NT2/D1 (cell line): ENCODE measurements around the gene ATG4C.

Source experiments
- DNase-seq: peaks from one replicate; pipeline ENCODE4 v3.0.0-alpha.2; 2011; ENCODE audit warnings: low read depth, low spot score
- H3K27me3 ChIP-seq: 2 replicates; pipeline ENCODE4 v1.6.0; 2011; ENCODE audit warnings: mild to moderate bottlenecking; ENCODE audit not compliant: insufficient read length, insufficient read depth
- H3K36me3 ChIP-seq: 2 replicates; pipeline ENCODE4 v1.6.1; 2011; ENCODE audit warnings: mild to moderate bottlenecking, low read length, mixed read lengths; ENCODE audit not compliant: insufficient read depth, insufficient read length
- H3K4me1 ChIP-seq: 2 replicates; pipeline ENCODE4 v1.5.1; 2011; ENCODE audit not compliant: insufficient read depth, insufficient read length
- H3K4me3 ChIP-seq: 2 replicates; pipeline ENCODE4 v1.5.1; 2011; ENCODE audit warnings: low read depth; ENCODE audit not compliant: insufficient read length
- H3K9ac ChIP-seq: 2 replicates; pipeline ENCODE4 v1.6.0; 2011; ENCODE audit warnings: low read depth; ENCODE audit not compliant: insufficient read length
- H3K9me3 ChIP-seq: 2 replicates; pipeline ENCODE4 v1.5.1; 2011; ENCODE audit warnings: mild to moderate bottlenecking, low read length; ENCODE audit not compliant: insufficient read depth
- SUZ12 ChIP-seq: IDR thresholded peaks from 2 replicates; pipeline ENCODE4 v1.6.1; 2011; ENCODE audit not compliant: insufficient read length, insufficient read depth; ENCODE audit errors: extremely low read depth
- YY1 ChIP-seq: IDR thresholded peaks from 2 replicates; pipeline ENCODE4 v1.6.1; 2011; ENCODE audit not compliant: insufficient read length, insufficient read depth
- ZNF274 ChIP-seq: IDR thresholded peaks from 2 replicates; pipeline ENCODE4 v1.6.1; 2011; ENCODE audit warnings: mild to moderate bottlenecking, low read depth, low read length

The ATG4C gene

DNA sequence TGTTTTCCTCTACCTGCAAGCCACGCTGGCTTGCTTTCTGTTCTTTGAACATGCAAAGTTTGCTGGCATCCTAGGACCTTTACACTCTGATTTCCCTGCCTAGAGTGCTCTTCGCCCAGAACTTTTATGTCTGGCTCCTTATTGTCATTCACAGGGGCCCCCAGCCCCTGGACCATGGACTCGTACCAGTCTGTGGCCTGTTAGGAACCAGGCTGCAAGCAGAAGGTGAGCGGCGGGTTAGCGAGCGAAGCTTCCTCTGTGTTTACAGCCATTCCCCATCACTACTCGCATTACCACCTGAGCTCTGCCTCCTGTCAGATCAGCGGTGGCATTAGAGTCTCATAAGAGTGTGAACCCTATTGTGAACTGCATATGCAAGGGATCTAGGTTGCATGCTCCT is 73.0 kb downstream of the ATG4C start:
- no peak for TF ChIP-seq ZNF274
- TF ChIP-seq YY1, result no peak
- no peak for TF ChIP-seq SUZ12
- Histone ChIP-seq H3K27me3 (no peaks in the 10 kb centered on the region), H3K4me3 (no peak overlapping the region)

GRCh38 chr1:62869217-62869754 is 85.4 kb downstream of the ATG4C start:
- Histone ChIP-seq H3K9ac (no peak overlapping the region), H3K4me3 (no peak overlapping the region), H3K4me1 (no peaks in the 10 kb centered on the region), H3K36me3 (no peaks in the 10 kb centered on the region), H3K27me3 (no peaks in the 10 kb centered on the region), H3K9me3 (no peaks in the 10 kb centered on the region)
- no peak for TF ChIP-seq SUZ12
- TF ChIP-seq ZNF274, result no peak
- no peak for TF ChIP-seq YY1
- no peak for DNase-seq

More for the DNA sequence above, 73.0 kb downstream of the ATG4C start:
- DNase-seq, result no peak
- Histone ChIP-seq H3K9me3 (no peaks in the 10 kb centered on the region), H3K9ac (no peak overlapping the region), H3K4me1 (no peaks in the 10 kb centered on the region), H3K36me3 (peaks cover 4% of the 10 kb centered on the region)

DNA sequence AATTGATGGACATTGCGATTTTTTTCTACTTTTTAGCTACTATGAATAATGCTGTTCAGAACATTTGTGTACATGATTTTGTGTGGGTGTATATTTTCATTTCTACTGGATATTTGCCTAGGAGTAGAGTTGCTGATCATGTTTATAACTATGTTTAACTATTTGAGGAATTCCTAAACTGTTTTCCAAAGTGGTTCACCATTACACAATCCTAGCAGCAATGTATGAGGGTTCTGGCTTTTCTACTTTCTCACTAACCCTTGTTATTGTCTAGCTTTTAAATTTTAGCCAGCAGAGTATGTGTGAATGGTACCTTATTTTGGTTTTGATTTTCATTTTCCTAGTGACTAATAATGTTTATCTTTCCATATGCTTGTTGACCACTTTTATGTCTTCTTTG is 86.2 kb downstream of the ATG4C start:
- no peaks in the 10 kb centered on the region for H3K9me3 ChIP-seq
- H3K4me3 ChIP-seq, result no peak overlapping the region
- no peaks in the 10 kb centered on the region for H3K27me3 ChIP-seq
- no peaks in the 10 kb centered on the region for H3K4me1 ChIP-seq
- TF ChIP-seq SUZ12 (no peak), YY1 (no peak), ZNF274 (no peak)
- no peak for DNase-seq
- no peak overlapping the region for H3K9ac ChIP-seq
- H3K36me3 ChIP-seq, result no peaks in the 10 kb centered on the region

GRCh38 chr1:62875676-62876075 is 91.7 kb downstream of the ATG4C start:
- Histone ChIP-seq H3K9ac (no peak overlapping the region), H3K4me3 (no peak overlapping the region), H3K4me1 (no peaks in the 10 kb centered on the region), H3K9me3 (peaks cover 17% of the 10 kb centered on the region), H3K27me3 (no peaks in the 10 kb centered on the region), H3K36me3 (no peaks in the 10 kb centered on the region)
- DNase-seq, result no peak
- TF ChIP-seq ZNF274, result no peak
- TF ChIP-seq YY1, result no peak
- no peak for TF ChIP-seq SUZ12

DNA sequence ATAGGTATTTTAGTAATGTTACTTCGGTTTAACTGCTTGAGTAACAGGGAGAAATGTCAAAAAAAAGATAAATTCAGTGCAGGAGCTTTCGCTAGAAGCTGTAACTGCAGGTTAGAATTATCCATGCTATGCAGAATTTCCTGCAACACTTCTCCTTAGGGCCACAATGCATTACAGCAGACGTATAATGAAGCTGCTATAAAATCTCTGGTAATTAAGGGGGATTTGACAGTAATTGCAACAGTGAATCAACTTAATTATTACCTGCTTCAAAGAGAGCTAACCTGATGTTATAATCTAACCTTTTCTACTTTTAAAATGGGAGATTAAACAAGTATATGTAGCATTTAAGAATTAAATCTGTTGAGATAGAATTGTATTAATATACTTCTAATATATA is 92.6 kb downstream of the ATG4C start:
- no peak overlapping the region for H3K4me3 ChIP-seq
- no peak overlapping the region for H3K9ac ChIP-seq

DNA sequence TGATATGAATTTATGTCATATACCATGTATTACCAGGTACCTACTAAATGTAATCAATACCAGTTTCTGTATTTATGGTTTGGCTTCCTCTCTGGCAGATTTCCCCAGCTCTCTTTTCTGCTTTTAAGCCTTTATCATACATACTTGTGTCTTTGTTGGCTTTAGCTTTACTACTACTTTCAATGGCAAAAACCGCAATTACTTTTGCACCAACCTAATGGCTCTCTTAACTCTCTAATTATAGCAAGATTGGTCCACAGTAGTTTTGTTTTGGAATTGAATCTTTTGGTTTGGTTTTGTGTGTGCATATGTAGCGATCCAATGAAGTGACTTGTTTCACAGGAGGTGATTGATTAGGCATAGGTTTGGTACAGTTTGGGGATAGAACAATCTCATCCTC is 93.6 kb downstream of the ATG4C start:
- H3K27me3 ChIP-seq, result no peaks in the 10 kb centered on the region
- no peaks in the 10 kb centered on the region for H3K36me3 ChIP-seq
- no peak for DNase-seq
- H3K4me3 ChIP-seq, result no peak overlapping the region
- no peak overlapping the region for H3K9ac ChIP-seq
- TF ChIP-seq YY1 (no peak), SUZ12 (no peak), ZNF274 (no peak)
- H3K4me1 ChIP-seq, result no peaks in the 10 kb centered on the region
- H3K9me3 ChIP-seq, result peaks cover 17% of the 10 kb centered on the region

More for the DNA sequence above, 92.6 kb downstream of the ATG4C start:
- no peak for DNase-seq
- Histone ChIP-seq H3K27me3 (no peaks in the 10 kb centered on the region), H3K4me1 (no peaks in the 10 kb centered on the region), H3K9me3 (peaks cover 17% of the 10 kb centered on the region), H3K36me3 (no peaks in the 10 kb centered on the region)
- TF ChIP-seq YY1 (no peak), ZNF274 (no peak), SUZ12 (no peak)

- no peaks in the 10 kb centered on the region for H3K27me3 ChIP-seq
- H3K4me3 ChIP-seq, result no peak overlapping the region
- DNase-seq, result no peak
- no peaks in the 10 kb centered on the region for H3K4me1 ChIP-seq
- H3K9ac ChIP-seq, result no peak overlapping the region
- TF ChIP-seq ZNF274 (no peak), YY1 (no peak), SUZ12 (no peak)
- peaks cover 17% of the 10 kb centered on the region for H3K9me3 ChIP-seq
- no peaks in the 10 kb centered on the region for H3K36me3 ChIP-seq
These were observed 96.0 kb downstream of the ATG4C start for GRCh38 chr1:62879962-62880361.
